HFF-Myc (cell line): Measurements from ENCODE around the gene PLCB1.
A peak's percentile ranks its signal among the peaks of the same experiment; 100 is the strongest.

Source experiments
- DNase-seq: peaks from one replicate; pipeline ENCODE4 v3.0.0-alpha.2; 2011; ENCODE audit warnings: low read depth; ENCODE audit errors: extremely low read depth
- H3K4me3 ChIP-seq: replicated peaks from 2 replicates; pipeline ENCODE4 v1.5.1; 2011; ENCODE audit warnings: low read depth, mild to moderate bottlenecking, control low read depth, low read length
- CTCF ChIP-seq: IDR thresholded peaks from 2 replicates; pipeline ENCODE4 v1.5.1; 2012; ENCODE audit warnings: mild to moderate bottlenecking, low read depth, low read length, control low read depth; ENCODE audit errors: missing control alignments

Gene PLCB1

GRCh38 chr20:8663424-8663823, 531.4 kb downstream of the PLCB1 start:
- TF ChIP-seq CTCF = no peak
- no peak overlapping the region for H3K4me3 ChIP-seq
- no peak for DNase-seq

- no peak for DNase-seq
- H3K4me3 ChIP-seq = no peak overlapping the region
Observed at GRCh38 chr20:8664778-8665177, 532.7 kb downstream of the PLCB1 start.

GRCh38 chr20:8667306-8667705, 535.2 kb downstream of the PLCB1 start:
- no peak overlapping the region for H3K4me3 ChIP-seq
- TF ChIP-seq CTCF = no peak
- DNase-seq = no peak

More at GRCh38 chr20:8664778-8665177, 532.7 kb downstream of the PLCB1 start:
- TF ChIP-seq CTCF = peak; percentile 7

GRCh38 chr20:8670207-8670892, 538.3 kb downstream of the PLCB1 start:
- DNase-seq = no peak
- no peak for TF ChIP-seq CTCF
- no peak overlapping the region for H3K4me3 ChIP-seq

GRCh38 chr20:8670893-8671215, 538.8 kb downstream of the PLCB1 start:
- TF ChIP-seq CTCF = no peak
- no peak overlapping the region for H3K4me3 ChIP-seq
- DNase-seq = peak; percentile 77

GRCh38 chr20:8671370-8671961, 539.4 kb downstream of the PLCB1 start:
- no peak for DNase-seq
- H3K4me3 ChIP-seq = no peak overlapping the region
- no peak for TF ChIP-seq CTCF
